Right atrium auricular region (tissue), 2 donors: ENCODE measurements around the gene TBATA. TPM values are rescaled to one million over a fixed set of nuclear protein-coding genes. Genes with fewer than 3 reads are reported as not detected.

ENCODE experiments used
- DNase-seq: peaks from one replicate; pipeline ENCODE4 v3.0.0-alpha.2; 2019; ENCODE audit warnings: low spot score
- H3K27ac ChIP-seq, 2 donors: fragments of 200-600 bp; sonication (generic); 1 replicate in 1 of 2; 2 replicates in 1 of 2; pipeline ENCODE4 v1.5.1; 2016 to 2019
- H3K27me3 ChIP-seq, 2 donors: fragments of 200-600 bp; sonication (generic); one replicate each; pipeline versions ENCODE4 v1.5.1 to v1.6.0; 2017 to 2019
- H3K36me3 ChIP-seq: fragments of 200-600 bp; sonication (generic); one replicate; pipeline ENCODE4 v1.5.1; 2016
- H3K4me1 ChIP-seq, 2 donors: fragments of 200-600 bp; sonication (generic); one replicate each; pipeline versions ENCODE4 v1.5.1 to v1.6.0; 2017 to 2019
- H3K4me3 ChIP-seq, 2 donors: fragments of 200-600 bp; sonication (generic); 1 replicate in 1 of 2; 2 replicates in 1 of 2; pipeline ENCODE4 v1.5.1; 2017 to 2019; ENCODE audit warnings: mild to moderate bottlenecking in 1 of 2, moderate library complexity in 1 of 2
- H3K9me3 ChIP-seq, 2 donors: fragments of 200-600 bp; sonication (generic); one replicate each; pipeline ENCODE4 v1.5.1; 2019
- CTCF ChIP-seq, 2 donors: fragments of 200-600 bp; sonication (generic); IDR thresholded peaks; one replicate each; pipeline ENCODE4 v1.5.1; 2019; ENCODE audit warnings: antibody characterized with exemption in 2 of 2
- total RNA-seq, 2 donors: library from RNA; depleted of rRNA; stranded (reverse); fragments of >200 nt; gene quantifications; one replicate each; pipeline ENCODE4 v1.1.0, GENCODE V29; 2016

TBATA gene
- total RNA-seq, 2 donors from 2014 or later: not detected

DNA sequence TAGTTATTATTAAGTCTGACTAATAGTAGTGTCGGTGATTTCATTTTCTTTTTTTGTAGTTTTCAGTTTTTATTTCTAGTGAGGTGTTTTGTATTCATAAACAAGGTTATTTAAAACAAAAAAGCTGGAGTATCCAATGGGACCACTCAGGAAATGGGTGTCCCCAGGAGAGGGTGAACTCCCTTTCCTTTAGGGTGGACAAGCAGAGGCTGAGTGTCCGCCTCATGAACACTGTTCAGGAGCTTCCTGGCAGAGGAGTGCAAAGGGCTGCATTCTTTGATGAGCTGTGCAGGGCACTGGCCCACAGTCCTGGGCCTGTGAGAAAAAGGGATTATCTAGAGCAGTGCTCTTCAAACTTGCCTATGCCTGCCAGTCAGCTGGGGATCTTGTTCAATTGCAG lies 56.8 kb downstream of the TBATA start:
- no peaks in the 10 kb centered on the region for H3K36me3 ChIP-seq
- no peaks in the 10 kb centered on the region for H3K4me1 ChIP-seq
- no peak for DNase-seq
- no peak for TF ChIP-seq CTCF (IDR thresholded peaks at IDR 0.05)
- H3K27me3 ChIP-seq: no peaks in the 10 kb centered on the region
- H3K27ac ChIP-seq: no peak overlapping the region
- no peaks in the 10 kb centered on the region for H3K9me3 ChIP-seq
- H3K4me3 ChIP-seq: no peak overlapping the region

GRCh38 chr10:70726909-70727495 lies 58.2 kb downstream of the TBATA start:
- H3K36me3 ChIP-seq: no peaks in the 10 kb centered on the region
- no peak overlapping the region for H3K4me3 ChIP-seq
- no peaks in the 10 kb centered on the region for H3K27me3 ChIP-seq
- H3K9me3 ChIP-seq: no peaks in the 10 kb centered on the region
- TF ChIP-seq CTCF (IDR thresholded peaks at IDR 0.05): no peak
- no peak for DNase-seq
- H3K4me1 ChIP-seq: no peaks in the 10 kb centered on the region
- no peak overlapping the region for H3K27ac ChIP-seq

GRCh38 chr10:70723771-70724170 lies 61.4 kb downstream of the TBATA start:
- H3K27me3 ChIP-seq: no peaks in the 10 kb centered on the region
- DNase-seq: no peak
- H3K4me3 ChIP-seq: no peak overlapping the region
- no peaks in the 10 kb centered on the region for H3K36me3 ChIP-seq
- no peaks in the 10 kb centered on the region for H3K9me3 ChIP-seq
- H3K4me1 ChIP-seq: no peaks in the 10 kb centered on the region
- H3K27ac ChIP-seq: no peak overlapping the region
- no peak for TF ChIP-seq CTCF (IDR thresholded peaks at IDR 0.05)

DNA sequence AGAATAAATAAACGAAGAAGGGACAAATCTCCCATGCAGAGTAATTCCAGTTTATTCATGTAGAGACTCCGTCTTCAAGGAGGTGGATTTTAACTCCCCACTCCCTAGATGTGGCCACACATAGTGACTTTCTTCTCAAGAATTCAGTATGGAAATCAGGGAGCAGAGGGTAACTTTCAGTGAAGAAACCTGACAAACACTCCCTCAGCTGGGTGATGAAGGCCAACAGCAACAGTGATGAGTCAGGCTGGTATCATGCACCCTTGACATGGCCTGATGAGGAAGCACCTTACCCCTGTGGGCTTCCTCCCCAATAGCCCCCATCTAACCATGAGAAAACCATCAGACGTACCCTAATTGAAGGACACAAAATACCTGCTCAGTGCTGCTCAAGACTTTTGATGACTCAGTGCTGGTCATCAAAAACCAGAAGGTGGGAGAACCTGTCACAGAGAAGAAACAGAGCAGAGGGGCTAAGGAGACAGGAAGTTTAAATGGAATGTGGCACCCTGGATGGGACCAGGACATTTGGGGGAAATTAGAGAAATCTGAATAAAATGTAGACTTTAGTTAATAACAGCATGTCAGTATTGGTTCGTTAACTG lies 62.3 kb downstream of the TBATA start:
- H3K4me1 ChIP-seq: no peaks in the 10 kb centered on the region
- H3K36me3 ChIP-seq: no peaks in the 10 kb centered on the region
- no peak for TF ChIP-seq CTCF (IDR thresholded peaks at IDR 0.05)
- H3K4me3 ChIP-seq: no peak overlapping the region
- DNase-seq: no peak
- no peaks in the 10 kb centered on the region for H3K9me3 ChIP-seq
- no peak overlapping the region for H3K27ac ChIP-seq
- no peaks in the 10 kb centered on the region for H3K27me3 ChIP-seq

Other genes with a start within 250 kb of the TBATA start
- gene PRF1, start 182.6 kb downstream of the TBATA start, total RNA-seq: 1 to 10 TPM; 1.1 to 1.4 TPM
- not detected for gene ADAMTS14, start 112.9 kb downstream of the TBATA start, total RNA-seq
- 1 to 10 TPM; 8.9 to 9.7 TPM for gene SGPL1, start 30.6 kb upstream of the TBATA start, total RNA-seq
- 10 to 100 TPM; 79.4 to 98.6 TPM for gene PCBD1, start 103.2 kb upstream of the TBATA start, total RNA-seq